Endothelial cell of umbilical vein (primary cell): Measurements from ENCODE around the gene CDC42SE2. TPM values are rescaled to one million over a fixed set of nuclear protein-coding genes. Genes with fewer than 3 reads are reported as not detected.

Experiments used
- BruUV-seq: library from RNA; stranded (reverse); fragments of 400-500 nt; replicated peaks from 2 replicates; lab custom pipeline; 2021; lab: Mats Ljungman, UMichigan
- CTCF ChIA-PET: fragments of 300-600, 350-600 bp; sonication (Branson Sonifier 250); formaldehyde crosslinking; loops from one replicate; lab custom pipeline; 2021; ENCODE audit warnings: antibody characterized with exemption, inconsistent platforms; lab: Charles Lee
- POLR2A ChIA-PET: fragments of 300-600, 350-600 bp; sonication (Branson Sonifier 250); formaldehyde crosslinking; loops from one replicate; lab custom pipeline; 2021; ENCODE audit warnings: antibody characterized with exemption, inconsistent platforms; lab: Charles Lee
- DNase-seq: peaks from one replicate; pipeline ENCODE4 v3.0.0-alpha.2; 2011; ENCODE audit warnings: low read depth, low spot score
- FAIRE-seq: peaks from 2 replicates; lab custom pipeline; 2011; peaks lifted over from hg19 to GRCh38; lab: Jason Lieb, UNC
- H2AFZ ChIP-seq: 2 replicates; pipeline ENCODE4 v1.6.0; 2012; ENCODE audit warnings: low read depth, low read length, control low read depth, inconsistent platforms
- H3K27ac ChIP-seq: 2 replicates; pipeline ENCODE4 v1.5.1; 2011; ENCODE audit warnings: low read depth, mild to moderate bottlenecking, control low read depth, low read length, moderate library complexity; ENCODE audit not compliant: insufficient read depth
- H3K27me3 ChIP-seq, 2 experiments: 2 replicates each; pipeline versions ENCODE4 v1.6.0 to v1.6.1; 2011; ENCODE audit warnings: low read length in 2 of 2, mixed read lengths in 1 of 2; ENCODE audit not compliant: control insufficient read depth in 2 of 2, insufficient read depth in 2 of 2
- H3K36me3 ChIP-seq, 2 experiments: 2 replicates in 1 of 2; 3 replicates in 1 of 2; pipeline ENCODE4 v1.5.1; 2011; ENCODE audit warnings: low read length in 2 of 2, mild to moderate bottlenecking in 1 of 2, moderate library complexity in 1 of 2; ENCODE audit not compliant: control insufficient read depth in 2 of 2, insufficient read depth in 2 of 2; ENCODE audit errors: extremely low read depth in 1 of 2
- H3K4me1 ChIP-seq: 3 replicates; pipeline ENCODE4 v1.5.1; 2011; ENCODE audit warnings: mild to moderate bottlenecking, low read length; ENCODE audit not compliant: control insufficient read depth, insufficient read depth; ENCODE audit errors: extremely low read depth
- H3K4me2 ChIP-seq: 2 replicates; pipeline ENCODE4 v1.6.1; 2011; ENCODE audit warnings: low read length, control low read depth, mixed read lengths; ENCODE audit not compliant: insufficient read depth
- H3K4me3 ChIP-seq, 3 experiments: fragments of 200-600 bp in 1 of 3; sonication (generic), shearing (Covaris generic) in 1 of 3; replicated peaks in 1 of 3; 2 replicates each; pipeline ENCODE4 v1.5.1; 2011 to 2016; ENCODE audit warnings: control low read depth in 3 of 3, low read length in 3 of 3, mild to moderate bottlenecking in 2 of 3, inconsistent platforms in 1 of 3, low read depth in 1 of 3, moderate library complexity in 1 of 3; ENCODE audit not compliant: insufficient read depth in 1 of 3
- H3K79me2 ChIP-seq: 2 replicates; pipeline ENCODE4 v1.6.0; 2012; ENCODE audit warnings: low read length, inconsistent platforms; ENCODE audit not compliant: control insufficient read depth, insufficient read depth
- H3K9ac ChIP-seq: replicated peaks from 2 replicates; pipeline ENCODE3; 2011; ENCODE audit warnings: low read length, control low read depth; ENCODE audit not compliant: insufficient read depth; ENCODE audit errors: extremely low read depth
- H3K9me1 ChIP-seq: replicated peaks from 3 replicates; pipeline ENCODE4 v1.6.0; 2011; ENCODE audit warnings: mild to moderate bottlenecking, low read length; ENCODE audit not compliant: control insufficient read depth, insufficient read depth; ENCODE audit errors: extremely low read depth
- H3K9me3 ChIP-seq: replicated peaks from 2 replicates; pipeline ENCODE4 v1.5.1; 2012; ENCODE audit warnings: low read length, inconsistent platforms; ENCODE audit not compliant: control insufficient read depth, insufficient read depth
- H4K20me1 ChIP-seq: replicated peaks from 2 replicates; pipeline ENCODE3; 2011; ENCODE audit warnings: mild to moderate bottlenecking, low read length; ENCODE audit not compliant: control insufficient read depth, insufficient read depth; ENCODE audit errors: extremely low read depth
- EZH2 ChIP-seq: IDR thresholded peaks from 2 replicates; pipeline ENCODE4 v1.6.1; 2012; ENCODE audit warnings: borderline replicate concordance, low read depth, mild to moderate bottlenecking, moderate library complexity, low read length, inconsistent platforms; ENCODE audit not compliant: severe bottlenecking
- FOS ChIP-seq: IDR thresholded peaks from 2 replicates; pipeline ENCODE4 v1.6.1; 2011; ENCODE audit warnings: mild to moderate bottlenecking, low read length, moderate library complexity, borderline replicate concordance; ENCODE audit not compliant: insufficient read depth
- GATA2 ChIP-seq: IDR thresholded peaks from 2 replicates; pipeline ENCODE4 v1.7.0; 2011; ENCODE audit warnings: low read depth, mild to moderate bottlenecking, moderate library complexity, mixed read lengths, low read length; ENCODE audit not compliant: insufficient read length, insufficient read depth
- JUN ChIP-seq: IDR thresholded peaks from 2 replicates; pipeline ENCODE4 v1.6.1; 2011; ENCODE audit warnings: borderline replicate concordance, low read depth; ENCODE audit not compliant: insufficient read length, insufficient read depth
- MAX ChIP-seq: IDR thresholded peaks from 2 replicates; pipeline ENCODE4 v1.6.1; 2011; ENCODE audit not compliant: insufficient read depth, insufficient read length
- MYC ChIP-seq: IDR thresholded peaks from one replicate; pipeline ENCODE4 v1.6.1; 2011; ENCODE audit warnings: mild to moderate bottlenecking, low read depth, low read length
- POLR2A ChIP-seq: IDR thresholded peaks from 2 replicates; pipeline ENCODE4 v1.6.1; 2012; ENCODE audit warnings: low read depth, mild to moderate bottlenecking, control low read depth, low read length
- POLR2AphosphoS5 ChIP-seq: IDR thresholded peaks from 2 replicates; pipeline ENCODE4 v1.6.1; 2012; ENCODE audit warnings: low read depth, mild to moderate bottlenecking, control low read depth, low read length, moderate library complexity; ENCODE audit not compliant: insufficient read depth
- dilution Hi-C: fragments of 300-500 bp; cut with MboI; formaldehyde crosslinking; loops from one replicate; pipeline ENCODE4 v1.15.0; 2019; ENCODE audit warnings: low sequenced_read_pairs; ENCODE audit not compliant: extremely low pct_ligation_motif_present
- intact Hi-C: fragments of 100-400 bp; cut with micrococcal nuclease; formaldehyde crosslinking; loops from one replicate; pipeline ENCODE4 v1.10.0; 2022
- polyA plus RNA-seq, 4 experiments: library from polyadenylated mRNA; depleted of rRNA in 3 of 4; stranded (reverse) in 3 of 4; unstranded in 1 of 4; fragments of >200 nt; gene quantifications; 2 replicates each; pipeline versions ENCODE4 v1.2.1 to v1.2.3, GENCODE V29; 2011 to 2012; ENCODE audit warnings: missing spikeins in 1 of 4
- total RNA-seq: library from RNA; stranded (reverse); gene quantifications from 2 replicates; pipeline ENCODE4 v1.2.3, GENCODE V29; 2021
- TF ChIP-seq, protein P1 (sequence below), 2 donors: IDR thresholded peaks; 1 replicate in 1 of 2; 2 replicates in 1 of 2; pipeline ENCODE4 v1.5.1; 2011; ENCODE audit warnings: low read length in 2 of 2, mild to moderate bottlenecking in 2 of 2, moderate library complexity in 2 of 2, control low read depth in 1 of 2, inconsistent platforms in 1 of 2, low read depth in 1 of 2; ENCODE audit not compliant: insufficient read depth in 1 of 2; ENCODE audit errors: extremely low read depth in 1 of 2

CDC42SE2 gene
- total and polyA plus RNA-seq, 2 donors (not counting 3 experiments of a cell fraction or from before 2014, with no cell fraction given), result 14.7 to 21.9 TPM

DNA sequence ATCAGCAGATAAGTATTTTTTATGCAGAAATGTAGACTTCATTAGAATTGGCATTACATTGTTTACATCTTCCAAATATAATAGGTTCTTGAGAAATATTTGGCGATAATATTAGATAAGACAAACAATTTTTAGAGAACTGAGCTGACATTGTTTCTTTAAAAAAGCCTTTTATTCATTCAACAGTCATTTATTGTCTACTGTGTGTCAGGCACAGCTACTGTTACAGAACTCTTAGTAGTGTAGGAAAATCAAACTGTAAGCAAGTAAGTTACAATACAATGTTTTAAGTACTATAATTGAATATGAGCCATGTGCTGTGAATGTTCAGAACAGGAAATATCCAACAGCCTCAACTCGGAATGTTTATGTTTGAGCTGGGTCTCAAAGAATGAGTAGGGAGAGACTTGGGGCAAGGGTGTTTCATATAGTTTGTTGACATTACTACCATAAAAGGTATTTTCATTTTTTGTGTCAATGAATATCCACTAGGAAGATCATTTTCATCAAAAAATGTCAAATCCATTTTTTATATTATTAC lies 114.0 kb downstream of the CDC42SE2 start:
- H3K9me3 ChIP-seq, result no peaks in the 10 kb centered on the region
- TF ChIP-seq POLR2A (no peak), MAX (no peak), JUN (no peak), POLR2AphosphoS5 (no peak), EZH2 (no peak), GATA2 (no peak), FOS (no peak), MYC (no peak)
- TF ChIP-seq, protein P1, sequence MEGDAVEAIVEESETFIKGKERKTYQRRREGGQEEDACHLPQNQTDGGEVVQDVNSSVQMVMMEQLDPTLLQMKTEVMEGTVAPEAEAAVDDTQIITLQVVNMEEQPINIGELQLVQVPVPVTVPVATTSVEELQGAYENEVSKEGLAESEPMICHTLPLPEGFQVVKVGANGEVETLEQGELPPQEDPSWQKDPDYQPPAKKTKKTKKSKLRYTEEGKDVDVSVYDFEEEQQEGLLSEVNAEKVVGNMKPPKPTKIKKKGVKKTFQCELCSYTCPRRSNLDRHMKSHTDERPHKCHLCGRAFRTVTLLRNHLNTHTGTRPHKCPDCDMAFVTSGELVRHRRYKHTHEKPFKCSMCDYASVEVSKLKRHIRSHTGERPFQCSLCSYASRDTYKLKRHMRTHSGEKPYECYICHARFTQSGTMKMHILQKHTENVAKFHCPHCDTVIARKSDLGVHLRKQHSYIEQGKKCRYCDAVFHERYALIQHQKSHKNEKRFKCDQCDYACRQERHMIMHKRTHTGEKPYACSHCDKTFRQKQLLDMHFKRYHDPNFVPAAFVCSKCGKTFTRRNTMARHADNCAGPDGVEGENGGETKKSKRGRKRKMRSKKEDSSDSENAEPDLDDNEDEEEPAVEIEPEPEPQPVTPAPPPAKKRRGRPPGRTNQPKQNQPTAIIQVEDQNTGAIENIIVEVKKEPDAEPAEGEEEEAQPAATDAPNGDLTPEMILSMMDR (IDR thresholded peaks at IDR 0.05; ENCODE audit: extremely low read depth in 1 of 2, insufficient read depth in 1 of 2, low read depth in 1 of 2, low read length in 2 of 2), result no peak
- H4K20me1 ChIP-seq, result no peaks in the 10 kb centered on the region
- ChIA-PET POLR2A (interaction anchor here (2.1 kb wide), 1 partner anchor 113 kb away, joined by 13 read pairs; the partner anchor contains the start of gene CDC42SE2), CTCF (interaction anchor here (0.8 to 1.4 kb wide), 6 partner anchors 9 to 506 kb away, joined by 3 to 4 read pairs (median 3); partner anchors contain the start of genes CDC42SE2 and HINT1)
- peak overlapping the region; percentile 99 for H3K27ac ChIP-seq
- no TSS peak for BruUV-seq
- H3K9ac ChIP-seq, result peak overlapping the region; percentile 21
- peaks cover 12% of the 10 kb centered on the region for H3K79me2 ChIP-seq
- FAIRE-seq, result no peak
- no peak overlapping the region for H3K4me3 ChIP-seq
- peak; percentile 88 for DNase-seq
- H3K27me3 ChIP-seq, result no peaks in the 10 kb centered on the region
- intact Hi-C loops (no loop called here), dilution Hi-C loops (no loop called here)
- no peaks in the 10 kb centered on the region for H3K9me1 ChIP-seq
- no peak overlapping the region for H2AFZ ChIP-seq
- H3K4me1 ChIP-seq, result peaks cover 35% of the 10 kb centered on the region
- peak overlapping the region; percentile 26 for H3K4me2 ChIP-seq
- no peaks in the 10 kb centered on the region for H3K36me3 ChIP-seq
